ENCODE measurements around the gene ZNF710. TPM values are rescaled to one million over a fixed set of nuclear protein-coding genes. Genes with fewer than 3 reads are reported as not detected.

ZNF710 gene
- total and polyA plus RNA-seq, 2 donors (not counting 3 experiments of a cell fraction or from before 2014, with no cell fraction given): 8.9 to 32.4 TPM

- no peak overlapping the region for H3K4me3 ChIP-seq (replicated peaks in 1 of 3; ENCODE audit: insufficient read depth in 1 of 3, low read depth in 1 of 3, low read length in 3 of 3)
- dilution Hi-C loops (cut with MboI; ENCODE audit: extremely low pct_ligation_motif_present, low sequenced_read_pairs): no loop called here
- BruUV-seq (replicated peaks): no TSS peak
- CTCF ChIA-PET: interaction anchor here (3.4 kb wide), 1 partner anchor 17 kb away, joined by 25 read pairs; no protein-coding TSS in a partner anchor
- H3K4me2 ChIP-seq (ENCODE audit: insufficient read depth, low read length): no peak overlapping the region
- H4K20me1 ChIP-seq (replicated peaks; ENCODE audit: control insufficient read depth, extremely low read depth, insufficient read depth, low read length): no peaks in the 10 kb centered on the region
- H3K9me1 ChIP-seq (replicated peaks; ENCODE audit: control insufficient read depth, extremely low read depth, insufficient read depth, low read length): no peaks in the 10 kb centered on the region
- TF ChIP-seq POLR2AphosphoS5 (IDR thresholded peaks at IDR 0.05; ENCODE audit: insufficient read depth, low read depth, low read length): no peak
- TF ChIP-seq FOS (IDR thresholded peaks at IDR 0.05; ENCODE audit: borderline replicate concordance, insufficient read depth, low read length): no peak
- no peak for TF ChIP-seq GATA2 (IDR thresholded peaks at IDR 0.05; ENCODE audit: insufficient read depth, insufficient read length, low read depth, low read length)
- no peak for TF ChIP-seq MYC (IDR thresholded peaks at IDR 0.05; ENCODE audit: low read depth, low read length)
- TF ChIP-seq JUN (IDR thresholded peaks at IDR 0.05; ENCODE audit: borderline replicate concordance, insufficient read depth, insufficient read length, low read depth): no peak
- no peak for TF ChIP-seq EZH2 (IDR thresholded peaks at IDR 0.05; ENCODE audit: borderline replicate concordance, low read depth, low read length, severe bottlenecking)
- no peak for TF ChIP-seq POLR2A (IDR thresholded peaks at IDR 0.05; ENCODE audit: low read depth, low read length)
- TF ChIP-seq CTCF (IDR thresholded peaks at IDR 0.05; ENCODE audit: extremely low read depth in 1 of 2, insufficient read depth in 1 of 2, low read depth in 1 of 2, low read length in 2 of 2): no peak
- TF ChIP-seq MAX (IDR thresholded peaks at IDR 0.05; ENCODE audit: insufficient read depth, insufficient read length): no peak
- H3K9me3 ChIP-seq (replicated peaks; ENCODE audit: control insufficient read depth, insufficient read depth, low read length): no peaks in the 10 kb centered on the region
- H3K4me1 ChIP-seq (ENCODE audit: control insufficient read depth, extremely low read depth, insufficient read depth, low read length): peaks cover 26% of the 10 kb centered on the region
- H3K27me3 ChIP-seq (ENCODE audit: control insufficient read depth in 2 of 2, insufficient read depth in 2 of 2, low read length in 2 of 2): no peaks in the 10 kb centered on the region
- H3K27ac ChIP-seq (ENCODE audit: insufficient read depth, low read depth, low read length): no peak overlapping the region
- H2AFZ ChIP-seq (ENCODE audit: low read depth, low read length): no peak overlapping the region
- no peaks in the 10 kb centered on the region for H3K36me3 ChIP-seq (ENCODE audit: control insufficient read depth in 2 of 2, extremely low read depth in 1 of 2, insufficient read depth in 2 of 2, low read length in 2 of 2)
- no peak for FAIRE-seq
- H3K9ac ChIP-seq (replicated peaks; ENCODE audit: extremely low read depth, insufficient read depth, low read length): no peak overlapping the region
- no peak for DNase-seq (ENCODE audit: low read depth, low spot score)
- POLR2A ChIA-PET: no interaction called here
- intact Hi-C loops (cut with micrococcal nuclease): loop anchor here (5.0 kb wide), 1 partner anchor 128 kb away; the partner anchor contains the start of genes CIB1 and GDPGP1
- H3K79me2 ChIP-seq (ENCODE audit: control insufficient read depth, insufficient read depth, low read length): peaks cover 18% of the 10 kb centered on the region
Observed at GRCh38 chr15:90103701-90104329, 102.7 kb downstream of the ZNF710 start.
